T-helper 1 cell treated with Interleukin-12 subunit alpha and Interleukin-12 subunit beta and Interleukin-4 antibody, amounts not matched to agents 30 ng/mL and 1 ng/mL, for 36 hours (primary cell): Measurements from ENCODE around the gene FGD4. TPM values are rescaled to one million over a fixed set of nuclear protein-coding genes. Genes with fewer than 3 reads are reported as not detected.

ENCODE experiments used
- intact Hi-C: fragments of 100-400 bp; cut with micrococcal nuclease; formaldehyde crosslinking; loops from one replicate; pipeline ENCODE4 v1.15.1; 2024
- total RNA-seq: library from RNA; stranded (reverse); gene quantifications from 2 replicates; pipeline ENCODE4 v1.2.3, GENCODE V29; 2022

FGD4 gene
- total RNA-seq, 1 donor from 2014 or later, result 0.39 TPM

DNA sequence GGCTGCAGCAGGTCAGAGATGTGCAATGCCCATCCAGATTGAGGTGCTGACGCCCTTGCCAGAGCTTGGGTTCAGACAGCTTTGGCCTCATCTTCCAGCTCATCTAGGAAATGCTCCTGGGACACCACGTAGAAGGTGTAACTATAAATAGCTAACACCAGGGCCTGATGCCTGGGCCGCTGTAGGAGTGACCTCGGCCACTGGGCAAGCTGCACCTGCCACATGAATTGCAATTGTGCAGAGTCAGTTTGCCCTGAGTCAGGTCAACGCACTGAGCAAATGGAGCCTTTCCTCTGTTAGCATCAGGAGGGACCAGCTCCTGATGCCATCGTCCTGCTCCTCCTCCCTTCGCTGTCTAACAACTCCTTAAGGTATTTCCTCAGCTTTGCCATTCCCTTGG, 262.3 kb downstream of the FGD4 start:
- intact Hi-C loops, result no loop called here

DNA sequence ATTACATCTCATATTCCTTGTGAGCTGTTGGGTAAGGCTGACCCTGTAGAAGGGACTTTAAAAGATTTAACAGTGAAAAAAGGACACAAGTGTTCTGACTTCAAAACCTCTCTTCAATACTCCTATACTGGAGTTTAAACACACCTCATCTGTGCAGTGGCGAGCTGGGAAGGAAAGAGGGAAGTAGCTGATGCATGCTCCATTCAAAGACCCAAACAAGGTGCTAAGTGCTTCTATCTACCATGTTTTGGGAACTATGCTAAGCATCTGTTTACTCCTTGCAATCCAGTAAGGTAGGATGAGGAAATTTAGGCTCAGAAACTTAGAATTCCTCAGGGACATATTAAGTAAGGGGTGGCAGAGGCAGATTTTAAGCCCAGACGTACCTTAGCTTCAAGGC, 263.3 kb downstream of the FGD4 start:
- intact Hi-C loops, result no loop called here

- intact Hi-C loops, result no loop called here
These were observed 266.7 kb downstream of the FGD4 start for GRCh38 chr12:32666018-32666417.

DNA sequence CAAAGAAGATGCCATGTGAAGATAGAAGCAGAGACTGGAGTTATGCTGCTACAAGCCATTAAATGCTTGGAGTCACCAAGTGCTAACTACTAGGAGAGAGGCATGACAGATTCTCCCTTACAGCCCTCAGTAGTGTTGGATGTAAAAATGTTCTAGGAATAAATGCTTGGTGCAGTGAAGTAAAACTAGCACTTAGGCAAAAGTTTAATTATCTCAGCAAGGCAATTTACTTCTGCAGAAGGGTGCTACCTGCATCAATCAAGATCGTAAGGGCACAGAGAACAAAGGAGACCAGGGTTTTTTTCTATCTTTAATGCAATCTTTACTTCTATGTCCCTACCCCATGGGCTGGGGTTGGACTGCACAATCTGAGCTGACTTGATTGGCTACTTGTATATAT, 270.2 kb downstream of the FGD4 start:
- intact Hi-C loops, result no loop called here

- intact Hi-C loops, result loop anchor here (1.0 to 10.0 kb wide), 5 partner anchors 217 to 1267 kb away; partner anchors contain the start of gene FGD4
These were observed 272.8 kb downstream of the FGD4 start for GRCh38 chr12:32671930-32672780.

DNA sequence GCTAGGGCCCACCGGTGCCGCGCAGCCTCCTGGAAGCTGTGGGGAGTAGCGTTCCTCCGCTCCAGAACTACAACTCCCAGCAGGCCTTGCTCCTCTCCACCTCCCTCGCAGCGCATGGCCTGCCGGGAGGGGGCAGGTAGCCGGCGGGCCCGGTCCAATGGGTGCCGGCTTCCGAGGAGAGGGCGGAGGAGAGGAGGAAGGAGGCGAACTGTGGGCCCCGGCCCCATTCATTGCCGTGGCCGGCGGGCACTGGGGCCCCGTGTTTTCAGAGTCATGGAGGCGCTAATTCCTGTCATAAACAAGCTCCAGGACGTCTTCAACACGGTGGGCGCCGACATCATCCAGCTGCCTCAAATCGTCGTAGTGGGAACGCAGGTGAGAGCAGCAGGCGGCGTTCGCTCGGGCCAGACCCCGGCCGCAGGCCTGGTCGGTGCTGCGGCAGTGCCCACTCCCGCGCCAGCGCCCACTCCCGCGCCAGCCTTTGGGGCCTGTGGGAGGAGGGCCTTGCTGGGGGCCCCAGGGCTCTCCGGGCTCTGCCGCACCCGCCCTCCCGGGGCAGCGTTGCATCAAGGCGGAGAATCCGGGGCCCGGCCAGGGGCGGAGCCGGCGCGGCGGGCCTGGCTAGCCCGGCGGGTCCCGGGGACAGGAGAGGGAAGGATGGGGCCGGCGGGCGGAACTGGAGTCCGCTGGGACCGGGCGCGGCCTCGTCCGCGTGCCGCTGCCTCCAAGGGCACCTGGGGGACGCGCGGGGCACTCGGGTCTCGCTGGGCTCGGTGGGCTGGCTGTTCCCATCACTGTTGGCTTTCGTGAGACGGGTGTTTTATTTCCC, 279.9 kb downstream of the FGD4 start, which contains the start of gene DNM1L:
Gene DNM1L, plus strand, starts transcription at position 211 of the 829 bp plus-strand sequence. Its CDS starts 63 bp downstream, at position 274.
- intact Hi-C loops, result loop anchor here (1.0 to 10.0 kb wide), 16 partner anchors 22 to 1987 kb away; partner anchors contain the start of genes ALG10, DDX11, ETFBKMT and FGD4

DNA sequence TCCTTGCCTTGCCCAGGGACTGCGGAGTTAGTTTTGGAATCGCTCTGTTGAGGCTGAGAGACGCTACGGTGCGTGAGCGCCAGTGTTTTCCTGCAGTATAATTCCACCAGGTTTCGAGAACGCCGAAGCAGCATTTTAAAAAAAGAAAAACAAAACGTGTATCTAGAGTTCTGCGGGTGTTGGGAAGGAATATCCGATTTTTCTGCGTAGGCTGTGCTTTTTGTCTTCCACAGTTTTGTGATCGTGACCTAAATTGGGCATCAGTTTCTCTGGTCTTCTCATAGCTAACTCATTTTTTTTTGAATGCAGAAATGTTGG, 280.5 kb downstream of the FGD4 start:
- intact Hi-C loops, result loop anchor here (1.0 to 10.0 kb wide), 17 partner anchors 23 to 1988 kb away; partner anchors contain the start of genes ALG10, DDX11, ETFBKMT and FGD4

DNA sequence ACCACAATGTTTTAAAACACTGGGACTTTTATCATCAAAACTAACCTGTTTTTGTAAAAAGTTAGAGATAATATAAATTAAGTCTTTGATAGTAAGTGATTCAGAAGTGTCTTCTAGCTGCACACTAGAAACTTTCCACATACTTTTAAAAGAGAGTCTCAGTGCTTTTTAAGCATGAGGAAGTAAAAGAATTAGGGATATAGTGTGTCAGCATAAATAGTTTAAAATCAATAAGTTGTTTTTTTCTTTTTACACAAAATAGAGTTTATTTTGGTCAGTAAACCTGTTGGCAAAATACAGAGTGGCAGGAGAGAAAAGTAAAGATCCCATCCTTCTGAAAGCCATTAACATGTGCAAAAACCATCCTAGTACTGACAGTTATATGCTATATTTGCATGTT, 281.4 kb downstream of the FGD4 start:
- intact Hi-C loops, result loop anchor here (1.0 kb wide), 1 partner anchor 40 kb away; no protein-coding TSS in a partner anchor

- intact Hi-C loops, result no loop called here
These were observed 281.9 kb downstream of the FGD4 start for GRCh38 chr12:32681272-32681671.

GRCh38 chr12:32686340-32686739, 287.0 kb downstream of the FGD4 start:
- intact Hi-C loops, result no loop called here

GRCh38 chr12:32688786-32689185, 289.4 kb downstream of the FGD4 start:
- intact Hi-C loops, result no loop called here

- intact Hi-C loops, result no loop called here
These were observed 291.6 kb downstream of the FGD4 start for GRCh38 chr12:32690927-32691326.

DNA sequence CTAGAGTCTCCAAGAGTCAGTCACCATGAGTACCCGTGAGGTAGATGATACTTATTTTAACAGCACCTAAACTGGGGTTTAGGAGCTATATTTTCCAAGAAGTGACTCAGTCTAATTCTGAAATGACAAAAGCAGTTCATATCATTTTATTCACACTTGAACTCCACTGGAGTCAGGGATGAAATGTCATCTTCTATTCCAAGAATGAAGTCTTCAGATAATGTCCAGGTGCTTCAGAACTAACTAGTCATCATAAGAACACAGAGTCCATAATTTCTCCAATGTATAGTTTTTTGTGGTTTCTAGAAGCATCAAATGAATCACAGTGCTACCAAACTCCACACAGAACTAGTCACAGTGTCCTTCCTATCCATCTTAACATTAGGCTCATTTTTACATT, 293.0 kb downstream of the FGD4 start:
- intact Hi-C loops, result no loop called here

GRCh38 chr12:32693036-32693435, 293.7 kb downstream of the FGD4 start:
- intact Hi-C loops, result no loop called here
